GM21786 (cell line): Measurements from ENCODE around the gene TGM3.

ENCODE experiments used
- ATAC-seq: cut with Tn5 transposase; IDR thresholded peaks from one replicate; pipeline ENCODE4 v1.9.1; 2021; ENCODE audit not compliant: unreplicated experiment

TGM3 gene

DNA sequence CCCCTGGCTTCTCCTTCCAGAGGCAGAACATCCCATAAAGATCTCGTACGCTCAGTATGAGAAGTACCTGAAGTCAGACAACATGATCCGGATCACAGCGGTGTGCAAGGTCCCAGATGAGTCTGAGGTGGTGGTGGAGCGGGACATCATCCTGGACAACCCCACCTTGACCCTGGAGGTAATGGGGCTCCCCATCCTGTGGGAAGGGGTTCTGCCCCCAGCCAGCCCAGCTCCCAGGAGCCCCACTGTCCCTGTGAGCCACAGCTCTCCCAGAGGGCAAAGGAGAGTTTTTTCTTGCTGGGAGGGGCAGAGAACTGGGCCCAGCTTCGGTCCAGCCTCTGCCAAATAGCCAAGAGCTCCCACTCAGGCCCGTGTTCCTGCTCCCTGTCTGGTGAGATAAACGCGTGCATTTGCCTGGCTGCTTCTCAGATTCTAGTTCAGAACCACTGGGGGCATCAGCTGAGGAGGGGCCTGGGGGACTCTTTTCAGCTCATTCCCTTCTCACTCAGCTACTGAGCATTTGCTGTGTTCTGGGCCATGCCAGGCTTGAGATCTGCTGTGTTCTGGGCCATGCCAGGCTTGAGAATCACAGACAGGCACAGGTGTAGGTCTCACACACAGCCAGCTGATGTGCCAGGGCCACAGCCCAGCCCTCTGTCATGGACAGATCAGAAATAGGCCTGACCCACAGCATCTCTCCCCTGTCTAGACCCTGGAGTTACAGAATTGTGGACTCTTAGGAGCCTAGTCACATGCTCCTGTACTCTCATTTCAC is 39.5 kb downstream of the TGM3 start:
- ATAC-seq, result no peak

DNA sequence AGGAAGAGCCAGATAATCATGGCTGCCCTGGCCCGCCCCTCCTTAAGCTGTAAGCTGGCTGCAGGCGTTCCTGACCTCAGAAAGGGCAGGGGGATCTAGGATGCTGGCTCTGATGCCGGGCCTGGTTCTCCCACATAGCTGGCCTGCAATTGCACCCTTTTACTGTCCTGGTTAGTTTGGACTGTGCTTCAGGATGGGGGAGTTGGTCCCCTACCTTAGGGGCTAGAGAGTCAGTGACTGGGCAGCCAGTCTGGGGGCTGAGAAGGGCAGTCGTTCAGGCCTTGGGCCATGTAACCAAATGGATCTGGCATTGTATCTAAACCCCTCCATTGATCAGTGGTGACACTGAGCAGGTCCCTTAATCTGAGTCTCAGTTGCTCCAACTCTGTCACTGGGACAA is 40.7 kb downstream of the TGM3 start:
- no peak for ATAC-seq

DNA sequence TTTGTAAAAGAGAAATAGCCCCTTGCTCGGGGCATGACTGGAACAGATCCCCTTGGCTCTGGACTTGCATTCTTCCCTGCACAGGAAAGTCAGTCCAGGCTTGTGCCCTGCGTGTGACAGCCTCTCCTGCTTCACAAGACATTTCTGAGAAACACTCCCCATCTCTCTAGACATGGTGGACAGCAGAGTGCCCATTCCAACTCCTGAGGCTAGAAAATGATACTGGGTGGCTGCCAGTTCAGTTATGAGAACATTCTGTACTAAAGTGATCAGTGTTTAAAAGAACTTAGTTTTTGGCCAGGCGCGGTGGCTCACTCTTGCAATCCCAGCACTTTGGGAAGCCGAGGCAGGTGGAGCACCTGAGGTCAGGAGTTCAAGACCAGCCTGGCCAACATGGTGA is 41.3 kb downstream of the TGM3 start:
- no peak for ATAC-seq

DNA sequence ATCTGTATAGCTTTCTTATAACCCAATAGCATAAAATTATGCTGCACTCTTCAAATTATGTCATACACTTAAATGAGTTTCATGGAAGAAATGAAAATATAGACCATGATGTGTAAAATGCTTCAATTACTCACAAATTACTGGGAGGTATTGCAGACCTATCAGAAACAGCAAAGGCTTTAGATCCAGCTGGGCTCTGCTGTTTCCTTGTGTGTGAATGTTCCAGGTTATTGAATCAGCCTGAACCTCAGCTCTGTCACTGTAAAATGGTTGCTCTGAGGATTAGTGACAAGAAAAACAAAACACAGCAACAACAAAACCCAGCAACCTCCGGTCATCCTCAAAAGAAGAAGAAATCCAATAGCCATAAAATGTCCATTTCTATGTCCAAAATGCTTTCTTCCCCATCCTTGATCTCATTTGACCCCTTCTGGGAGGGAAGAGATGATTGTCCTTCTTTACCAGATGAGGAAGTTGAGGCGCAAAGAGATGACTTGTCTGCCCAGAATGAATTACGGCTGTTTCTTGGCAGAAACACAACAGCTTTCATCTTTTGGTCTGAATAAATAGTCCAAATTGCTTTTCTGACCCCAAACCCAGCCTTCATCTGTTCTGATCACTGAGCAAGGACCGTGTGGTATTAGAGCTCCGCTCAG is 42.7 kb downstream of the TGM3 start:
- ATAC-seq, result no peak

DNA sequence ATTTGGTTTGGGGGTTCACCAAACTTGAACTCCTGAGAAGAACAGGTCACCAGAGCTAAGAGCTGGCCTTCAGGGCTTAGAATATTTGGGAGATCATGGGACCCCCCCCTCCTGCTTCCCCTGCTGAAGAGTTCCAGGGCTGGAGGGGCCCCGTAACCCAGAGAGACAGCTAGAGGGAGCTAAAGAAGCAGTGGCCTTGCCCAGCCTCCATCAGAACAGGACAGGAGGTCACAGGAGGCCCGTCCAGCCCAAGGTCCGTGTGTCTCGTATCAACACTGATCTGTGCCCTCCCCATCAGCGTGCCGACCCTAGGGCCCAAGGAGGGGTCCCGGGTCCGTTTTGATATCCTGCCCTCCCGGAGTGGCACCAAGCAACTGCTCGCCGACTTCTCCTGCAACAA is 44.3 kb downstream of the TGM3 start:
- no peak for ATAC-seq

DNA sequence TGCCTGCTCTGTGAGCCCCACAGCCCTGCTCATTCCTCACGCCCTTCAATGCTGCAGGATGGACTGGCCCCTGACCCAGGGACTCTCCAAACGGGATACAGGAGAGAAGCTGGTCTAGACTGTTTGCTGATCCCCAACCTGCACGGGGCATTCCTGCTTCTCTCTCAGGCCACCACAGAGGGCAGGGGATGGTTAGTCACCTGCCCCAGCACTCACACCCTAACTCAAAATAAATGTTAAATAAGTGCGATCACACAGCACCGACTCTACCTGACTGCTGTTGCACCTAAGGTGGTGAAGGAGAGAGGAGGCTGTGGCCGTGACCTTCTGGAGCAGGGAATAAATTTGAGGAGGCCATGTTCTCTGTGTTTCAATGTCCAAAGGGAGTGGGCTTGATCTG is 45.0 kb downstream of the TGM3 start:
- ATAC-seq, result no peak

DNA sequence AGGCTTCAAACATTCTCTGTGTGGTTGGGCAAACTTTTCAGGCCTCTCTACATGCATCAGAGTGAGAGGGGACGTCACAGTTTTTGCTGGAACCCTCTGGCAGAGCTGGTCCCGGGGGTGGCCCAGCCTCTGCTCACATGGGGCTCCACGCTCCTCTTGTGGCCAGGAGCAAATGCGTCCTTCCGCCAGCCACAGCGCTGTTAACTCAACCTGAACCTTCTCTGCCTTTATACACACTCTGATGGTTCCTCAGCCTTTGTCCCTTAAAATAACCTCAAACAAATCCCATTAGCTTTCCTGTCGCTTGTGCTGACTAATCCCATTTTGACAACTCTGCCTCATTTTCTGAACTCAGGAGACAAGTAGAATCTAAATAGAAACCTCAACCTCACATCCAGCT is 45.5 kb downstream of the TGM3 start:
- no peak for ATAC-seq

DNA sequence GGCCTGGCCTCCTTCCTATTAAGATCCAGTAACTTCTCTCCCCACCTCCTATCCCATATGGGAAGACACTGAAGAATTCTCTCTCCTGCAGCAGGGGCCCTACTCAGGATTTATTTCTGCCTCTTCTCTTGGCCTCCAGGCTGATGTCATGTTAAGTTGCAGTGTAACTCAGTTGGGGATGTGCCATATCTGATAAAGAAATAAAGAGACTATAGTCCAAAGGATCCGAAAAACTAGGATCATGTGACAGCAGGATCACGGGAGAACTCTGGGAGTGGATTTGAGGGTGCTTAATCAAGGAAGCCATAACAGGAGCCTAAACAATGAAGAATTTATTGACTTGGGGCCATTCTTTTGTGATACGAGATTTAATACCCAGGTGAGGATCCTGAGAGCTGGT is 46.4 kb downstream of the TGM3 start:
- ATAC-seq, result no peak

DNA sequence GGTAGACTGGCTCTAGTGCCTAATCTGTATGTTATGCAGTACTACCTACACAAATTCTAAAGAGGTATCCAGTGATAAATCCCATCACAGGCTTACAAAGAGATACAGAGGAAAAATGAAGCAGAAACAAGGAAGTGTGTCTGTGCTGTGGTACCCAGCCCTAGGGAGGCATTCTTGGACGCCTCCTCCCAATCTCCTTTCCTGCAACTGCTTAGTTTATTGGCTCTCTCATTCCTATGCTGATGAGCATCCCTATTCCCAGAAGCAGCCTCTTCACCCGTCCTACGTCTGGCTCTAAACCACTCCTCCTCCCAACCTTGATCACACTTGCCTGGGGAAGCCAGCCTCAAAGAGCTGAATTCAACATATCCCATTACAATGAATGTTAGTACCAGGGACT is 50.4 kb downstream of the TGM3 start:
- no peak for ATAC-seq

DNA sequence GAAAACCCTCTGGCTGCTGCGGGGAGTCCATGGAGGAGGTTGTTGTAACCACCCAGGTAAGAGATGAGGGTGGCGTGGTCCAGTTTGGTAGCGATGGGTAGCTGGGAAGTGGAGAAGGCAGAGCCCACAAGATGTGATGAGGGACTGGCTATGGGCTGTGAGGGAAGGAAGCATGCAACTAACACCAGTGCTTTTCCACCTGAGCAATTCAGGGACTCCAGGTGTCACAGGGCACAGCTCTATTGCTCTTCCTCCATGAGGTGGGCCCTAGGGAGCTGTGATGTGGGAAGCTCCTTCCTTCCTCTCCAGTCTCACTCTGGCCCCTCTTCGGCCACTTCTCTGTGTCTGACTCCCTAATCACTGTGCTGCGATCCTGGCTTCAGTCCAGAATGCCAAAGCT is 52.5 kb downstream of the TGM3 start:
- no peak for ATAC-seq

DNA sequence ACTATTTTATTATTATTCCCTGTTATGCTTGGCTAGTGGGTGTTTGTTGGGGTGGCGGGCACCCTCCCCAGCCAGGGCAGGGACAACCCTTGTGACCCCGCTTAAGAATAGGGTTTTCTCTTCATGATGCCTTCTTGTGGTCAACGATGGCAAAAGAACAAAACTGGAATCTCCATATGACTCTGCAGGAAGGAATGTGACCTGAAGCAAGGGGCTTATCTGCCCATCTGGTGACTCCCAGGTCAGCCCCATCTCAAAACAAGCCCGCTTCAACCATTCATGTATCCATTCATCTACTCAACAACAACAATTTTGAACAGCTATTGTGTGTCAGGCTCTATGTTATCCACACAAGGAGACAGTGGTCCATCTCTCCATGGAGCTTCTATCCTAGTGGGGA is 54.0 kb downstream of the TGM3 start:
- ATAC-seq, result no peak

DNA sequence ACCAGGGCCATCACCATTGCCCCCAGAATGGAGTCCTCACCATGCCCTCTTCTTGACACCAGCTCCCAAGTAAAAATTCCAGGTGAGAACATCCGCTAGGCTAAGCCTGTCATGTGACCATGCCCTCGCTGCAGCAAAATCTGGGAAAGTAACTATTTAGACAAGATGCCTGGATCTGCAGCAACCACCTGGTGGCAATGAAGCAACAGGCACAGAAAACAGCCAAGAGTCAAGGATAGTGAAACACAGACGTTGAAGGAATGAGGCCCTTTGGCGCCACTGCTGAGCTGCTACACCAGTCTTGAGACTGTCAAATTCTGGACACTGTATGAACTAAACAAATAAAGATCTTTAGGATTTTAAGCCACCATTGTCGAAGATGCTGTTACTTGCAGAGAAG is 54.8 kb downstream of the TGM3 start:
- ATAC-seq, result no peak

DNA sequence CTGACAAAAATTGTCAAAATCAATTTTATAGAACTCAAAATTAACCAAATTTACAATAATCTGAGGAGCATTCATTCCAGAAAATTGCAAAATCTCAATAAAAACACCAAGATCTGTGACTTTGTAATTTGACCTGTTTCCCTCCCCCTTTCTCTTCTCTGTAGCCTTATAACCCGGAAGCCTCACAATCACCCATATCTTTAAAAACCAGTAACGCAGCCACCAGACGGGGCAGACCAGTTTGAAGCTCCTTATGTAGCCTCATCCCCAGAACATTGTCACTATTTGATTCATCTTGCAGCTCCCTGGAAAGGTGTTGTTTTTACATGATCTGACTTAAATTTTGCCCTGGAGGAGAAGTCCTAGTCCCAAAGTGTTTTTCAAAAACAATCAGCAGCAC is 57.4 kb downstream of the TGM3 start:
- ATAC-seq, result no peak

DNA sequence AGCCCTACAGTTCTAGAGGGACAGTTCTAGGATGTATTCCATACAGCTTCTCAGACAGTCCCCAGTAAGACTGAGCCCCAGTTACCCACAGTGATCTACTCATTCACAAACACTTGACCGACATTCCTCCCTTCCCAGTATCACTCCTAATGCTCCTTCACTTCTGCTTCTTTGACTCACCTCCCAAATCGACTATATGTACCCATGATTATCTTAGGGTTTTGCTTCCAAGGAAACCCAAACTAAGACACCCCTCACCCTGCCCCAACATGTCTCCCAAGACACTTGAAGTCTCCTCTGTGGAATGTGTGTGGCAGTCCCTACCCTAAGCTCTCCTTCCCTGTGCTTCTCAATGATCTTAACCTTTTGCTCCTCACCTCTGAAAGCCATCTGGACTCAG is 61.3 kb downstream of the TGM3 start:
- no peak for ATAC-seq

DNA sequence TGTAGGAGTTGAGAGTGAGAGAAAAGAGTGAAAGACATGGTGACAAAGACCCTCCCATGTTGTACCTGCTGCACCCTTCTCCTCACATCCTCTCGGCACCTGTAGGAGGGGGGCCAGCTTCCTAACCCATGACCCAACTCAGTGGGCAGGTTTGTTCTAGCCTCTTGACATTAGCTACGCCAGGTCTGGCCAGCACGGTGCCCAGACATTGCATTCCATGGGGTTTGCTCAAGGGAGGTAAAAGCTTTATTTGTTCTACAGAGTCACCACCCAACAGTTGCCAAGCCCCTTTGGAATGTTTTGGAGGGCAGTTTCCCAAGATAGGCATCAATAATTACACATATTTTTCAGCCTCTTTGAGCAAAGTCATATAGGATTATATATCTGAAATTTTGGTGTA is 62.2 kb downstream of the TGM3 start:
- no peak for ATAC-seq

DNA sequence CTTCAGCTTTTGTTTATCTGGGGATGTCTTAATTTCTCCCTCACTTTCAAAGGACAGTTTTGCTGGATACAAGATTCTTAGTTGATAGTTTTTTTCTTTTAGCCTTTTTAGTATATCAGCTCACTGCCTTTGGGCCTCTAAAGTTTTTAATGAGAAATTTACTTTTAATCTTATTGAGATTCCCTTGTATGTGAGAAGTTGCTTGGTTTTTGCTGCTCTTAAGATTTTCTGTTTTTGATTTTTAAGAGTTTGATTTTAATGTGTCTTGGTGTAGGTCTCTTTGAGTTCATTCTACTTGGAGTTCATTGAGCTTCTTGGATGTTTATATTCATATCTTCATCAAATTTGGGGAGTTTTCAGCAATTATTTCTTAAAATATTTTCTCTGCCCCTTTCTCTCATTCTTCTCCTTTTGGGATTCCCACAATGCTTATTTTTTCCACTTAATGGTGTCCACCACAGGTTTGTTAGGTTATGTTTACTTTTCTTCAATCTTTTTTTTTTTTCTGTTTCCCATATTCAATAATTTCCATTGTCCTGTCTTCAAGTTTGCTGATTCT is 65.3 kb downstream of the TGM3 start:
- ATAC-seq, result no peak

DNA sequence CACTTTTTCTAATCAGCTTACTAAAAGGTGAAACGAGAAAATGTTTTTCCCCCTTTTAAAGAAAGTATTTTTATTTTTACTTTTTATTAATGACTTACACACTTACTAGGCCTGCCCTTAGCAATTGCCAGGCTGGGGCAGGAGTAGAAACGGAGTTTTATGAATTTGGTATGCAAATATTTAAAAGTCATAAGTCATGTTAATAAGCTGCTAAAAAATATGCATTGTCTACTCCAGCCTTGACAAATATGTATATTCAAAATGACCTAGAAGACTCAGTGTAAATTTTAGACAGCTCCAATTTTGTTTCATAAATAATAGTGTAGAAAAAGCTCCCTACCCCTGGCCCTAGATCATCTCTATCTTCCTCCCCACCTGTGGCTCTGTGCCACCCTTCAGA is 67.4 kb downstream of the TGM3 start:
- ATAC-seq, result no peak

DNA sequence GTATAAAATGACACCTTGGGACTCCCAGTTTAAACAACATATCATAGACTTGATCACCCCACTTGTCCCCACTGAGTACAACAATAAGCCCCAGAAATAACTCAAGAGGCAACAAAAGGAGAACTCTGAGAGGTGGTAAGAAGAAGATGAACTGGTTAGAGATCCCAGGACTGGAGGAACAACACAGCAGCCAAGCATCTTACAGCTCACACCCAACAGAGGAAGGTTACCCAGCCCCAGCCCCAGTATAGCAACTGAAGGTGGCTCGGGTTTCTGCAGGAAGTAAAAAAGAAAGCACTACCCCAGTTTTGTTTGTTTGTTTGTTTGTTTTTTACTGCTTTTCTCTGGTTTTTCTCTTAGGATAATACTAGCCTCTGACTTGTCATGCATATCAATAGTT is 67.8 kb downstream of the TGM3 start:
- no peak for ATAC-seq

DNA sequence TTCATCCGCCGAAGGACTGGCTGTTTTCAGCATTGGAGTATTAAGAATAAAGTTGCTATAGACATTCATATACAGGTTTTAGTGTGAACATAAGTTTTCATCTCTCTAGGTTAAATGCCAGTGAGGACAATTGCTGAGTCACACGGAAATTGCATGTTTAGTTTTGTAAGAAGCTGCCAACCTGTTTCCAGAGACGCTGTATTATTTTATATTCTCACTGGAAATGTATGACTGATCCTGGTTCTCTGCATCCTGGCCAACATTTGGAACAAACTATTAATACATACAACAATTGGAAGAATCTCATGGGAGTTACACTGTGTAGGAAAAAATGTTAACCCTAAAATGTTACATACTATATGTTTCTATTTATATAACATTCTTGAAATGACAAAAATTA is 68.2 kb downstream of the TGM3 start:
- no peak for ATAC-seq

DNA sequence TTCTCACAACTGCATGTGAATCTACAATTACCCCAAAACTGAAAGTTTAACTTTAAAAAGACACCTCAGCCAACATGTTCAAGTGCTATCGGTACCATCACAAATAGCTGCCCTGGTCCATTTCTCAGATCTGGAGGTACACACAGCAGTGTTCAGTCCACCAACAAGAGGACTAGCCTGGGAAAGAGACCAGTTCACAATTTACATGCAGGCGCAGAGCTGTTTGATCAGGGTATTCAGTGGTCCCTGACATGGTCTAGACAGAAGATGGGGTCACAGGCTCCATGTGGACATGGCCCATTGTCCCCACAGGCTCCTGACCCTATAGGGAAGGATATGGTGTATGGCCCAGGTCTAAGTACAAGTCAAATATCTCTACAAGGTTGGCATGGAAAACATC is 69.3 kb downstream of the TGM3 start:
- ATAC-seq, result no peak

DNA sequence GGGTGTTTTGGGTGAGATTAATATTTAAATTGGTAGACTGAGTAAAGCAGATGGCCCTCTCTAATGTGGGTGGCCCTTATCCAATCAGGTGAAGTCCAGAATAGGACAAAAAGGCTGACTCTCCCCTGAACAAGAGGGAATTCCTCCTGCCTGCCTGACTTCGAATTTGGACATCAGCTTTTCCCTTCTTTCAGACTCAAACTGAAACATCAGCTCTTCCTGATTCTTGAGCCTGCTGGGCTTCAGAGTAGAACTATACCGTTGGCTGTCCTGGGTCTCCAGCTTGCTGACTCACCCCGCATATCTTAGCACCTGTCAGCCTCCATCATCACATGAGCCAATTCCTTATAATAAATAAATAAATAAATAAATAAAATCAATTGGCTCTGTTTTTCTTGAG is 69.9 kb downstream of the TGM3 start:
- no peak for ATAC-seq

DNA sequence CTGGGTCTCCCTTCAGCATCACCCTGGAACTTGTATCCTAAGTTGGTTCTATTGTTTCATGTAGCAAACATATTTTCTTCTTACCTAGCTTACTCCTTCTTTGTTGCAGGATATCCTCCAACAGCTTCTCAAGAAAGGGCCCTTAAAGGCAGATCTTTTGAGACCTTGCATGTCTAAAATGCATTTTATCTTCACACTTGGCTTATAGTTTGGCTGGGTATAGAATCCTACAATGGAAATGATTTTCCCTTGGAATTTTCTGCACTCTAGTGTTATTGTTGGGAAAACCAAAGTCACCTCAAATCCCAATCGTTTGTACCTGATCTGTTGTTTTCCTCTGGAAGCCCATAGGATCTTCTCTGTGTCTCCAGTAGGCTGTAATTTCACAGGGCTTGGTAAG is 72.8 kb downstream of the TGM3 start:
- no peak for ATAC-seq

DNA sequence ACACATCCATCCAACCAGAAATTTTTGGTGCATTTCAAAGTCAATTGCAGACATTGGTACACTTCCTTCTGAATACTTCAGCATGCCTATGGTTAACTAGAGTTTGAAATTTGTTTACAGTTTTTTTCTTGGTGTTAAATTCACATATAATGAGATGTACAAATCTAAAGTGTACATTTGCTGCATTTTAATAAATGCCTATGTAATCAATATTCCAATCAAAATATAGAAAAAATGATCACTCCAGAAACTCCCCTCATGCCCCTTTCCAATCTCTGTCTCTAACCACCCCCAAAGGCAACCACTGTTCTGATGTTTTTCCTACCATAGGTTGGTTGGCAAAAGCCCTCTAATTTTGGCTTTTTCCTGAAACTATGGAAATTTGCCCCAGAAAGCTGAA is 77.3 kb downstream of the TGM3 start:
- ATAC-seq, result no peak
